IPS-15b (cell line): ENCODE data around the gene CSF1R.

Experiments
- H3K27me3 ChIP-seq: one replicate; pipeline ENCODE4 v1.6.1; 2013; ENCODE audit warnings: low read length; ENCODE audit not compliant: control insufficient read depth, insufficient read depth
- H3K36me3 ChIP-seq: one replicate; pipeline ENCODE4 v1.6.1; 2013; ENCODE audit warnings: low read length; ENCODE audit not compliant: control insufficient read depth, insufficient read depth
- H3K4me1 ChIP-seq: one replicate; pipeline ENCODE4 v1.6.1; 2013; ENCODE audit warnings: mild to moderate bottlenecking, low read length; ENCODE audit not compliant: control insufficient read depth, insufficient read depth
- H3K4me3 ChIP-seq: one replicate; pipeline ENCODE4 v1.5.1; 2013; ENCODE audit warnings: low read depth, low read length
- H3K9ac ChIP-seq: one replicate; pipeline ENCODE4 v1.6.1; 2013; ENCODE audit warnings: low read depth, mild to moderate bottlenecking, low read length
- H3K9me3 ChIP-seq: one replicate; pipeline ENCODE4 v1.6.1; 2013; ENCODE audit warnings: mild to moderate bottlenecking, low read length; ENCODE audit not compliant: control insufficient read depth, insufficient read depth

CSF1R gene

DNA sequence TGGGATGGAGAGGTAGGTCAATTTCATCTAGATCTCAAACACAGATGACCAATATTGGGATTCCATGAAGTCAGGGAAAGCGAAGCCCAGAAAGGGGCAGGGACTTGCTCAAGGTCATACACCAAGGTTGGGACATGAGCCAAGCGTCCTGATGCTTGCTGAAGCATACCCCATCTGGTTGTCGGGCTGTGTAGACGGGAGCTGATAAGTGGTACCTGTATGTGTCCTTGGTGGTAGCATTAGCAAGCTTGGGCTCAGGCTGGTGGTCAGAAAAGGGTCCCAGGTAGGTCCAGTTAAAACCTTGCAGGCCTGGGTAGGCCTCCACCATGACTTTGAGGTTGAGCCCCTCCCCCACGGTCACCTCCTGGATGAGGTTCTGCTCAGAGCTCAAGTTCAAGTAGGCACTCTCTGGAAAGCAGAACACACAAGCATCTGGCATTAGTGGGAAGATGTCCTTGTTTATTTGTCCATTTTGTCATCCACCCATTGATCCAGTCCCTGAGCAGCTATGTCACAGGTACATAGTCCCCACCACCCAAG lies 13.2 kb downstream of the CSF1R start:
- H3K9ac ChIP-seq, result no peak overlapping the region
- no peaks in the 10 kb centered on the region for H3K36me3 ChIP-seq
- H3K27me3 ChIP-seq, result no peaks in the 10 kb centered on the region
- peaks cover 7% of the 10 kb centered on the region for H3K4me1 ChIP-seq
- no peak overlapping the region for H3K4me3 ChIP-seq
- no peaks in the 10 kb centered on the region for H3K9me3 ChIP-seq

GRCh38 chr5:150070821-150071220 lies 15.5 kb downstream of the CSF1R start:
- no peaks in the 10 kb centered on the region for H3K9me3 ChIP-seq
- no peak overlapping the region for H3K4me3 ChIP-seq
- H3K27me3 ChIP-seq, result no peaks in the 10 kb centered on the region
- no peaks in the 10 kb centered on the region for H3K36me3 ChIP-seq
- peaks cover 7% of the 10 kb centered on the region for H3K4me1 ChIP-seq
- H3K9ac ChIP-seq, result no peak overlapping the region

DNA sequence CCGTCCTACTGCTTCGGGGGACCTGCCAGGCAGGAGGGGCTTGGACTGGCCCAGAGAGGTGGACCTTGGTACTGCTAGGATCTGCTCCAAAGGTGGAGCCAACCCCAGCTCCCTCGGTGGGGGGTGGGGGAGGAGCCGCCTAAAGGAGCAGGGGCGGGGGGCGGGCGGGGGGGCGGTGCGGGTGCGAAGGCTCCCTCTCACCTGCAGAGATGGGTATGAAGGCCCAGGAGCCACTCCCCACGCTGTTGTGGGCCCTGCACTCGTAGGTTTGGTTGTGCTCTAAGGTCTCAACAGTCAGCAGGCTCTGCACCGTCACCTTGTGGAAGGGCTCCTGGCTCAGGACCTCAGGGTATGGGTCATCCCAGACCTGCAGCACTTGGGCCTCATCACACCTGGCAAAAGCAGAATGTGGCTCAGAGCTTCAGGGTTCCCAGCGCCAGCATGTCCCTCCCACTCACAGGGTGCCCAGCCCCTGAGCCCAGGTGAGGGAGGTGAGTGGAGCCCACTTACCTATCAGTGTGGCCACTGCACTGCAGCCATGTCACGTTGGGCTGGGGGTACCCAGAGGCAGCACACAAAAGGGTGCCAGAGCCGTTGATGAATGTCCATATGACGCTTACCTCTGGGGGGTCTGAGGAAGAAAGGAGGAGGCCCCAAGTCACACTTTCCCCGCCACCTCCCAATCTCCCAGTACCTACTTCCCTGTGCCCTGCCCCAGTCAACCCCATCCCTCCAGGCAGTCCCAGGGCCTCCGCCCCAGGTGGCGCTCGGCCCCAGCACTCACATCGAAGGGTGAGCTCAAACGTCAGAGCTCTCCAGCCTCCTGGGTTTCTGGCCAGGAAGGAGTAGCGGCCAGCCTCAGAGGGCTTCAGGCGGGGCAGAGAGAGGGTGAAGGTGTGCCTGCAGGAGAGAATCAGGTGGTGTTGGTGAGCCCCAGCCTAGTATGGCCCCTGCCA lies 16.4 kb downstream of the CSF1R start:
- H3K4me1 ChIP-seq, result peaks cover 7% of the 10 kb centered on the region
- no peak overlapping the region for H3K4me3 ChIP-seq
- H3K36me3 ChIP-seq, result no peaks in the 10 kb centered on the region
- no peak overlapping the region for H3K9ac ChIP-seq
- H3K27me3 ChIP-seq, result no peaks in the 10 kb centered on the region
- H3K9me3 ChIP-seq, result no peaks in the 10 kb centered on the region

GRCh38 chr5:150068961-150069645 lies 17.3 kb downstream of the CSF1R start:
- Histone ChIP-seq H3K36me3 (no peaks in the 10 kb centered on the region), H3K4me1 (peaks cover 7% of the 10 kb centered on the region), H3K9me3 (no peaks in the 10 kb centered on the region), H3K4me3 (no peak overlapping the region), H3K27me3 (no peaks in the 10 kb centered on the region), H3K9ac (no peak overlapping the region)

- Histone ChIP-seq H3K4me3 (no peak overlapping the region), H3K36me3 (no peaks in the 10 kb centered on the region), H3K4me1 (peaks cover 7% of the 10 kb centered on the region), H3K9me3 (no peaks in the 10 kb centered on the region), H3K9ac (no peak overlapping the region), H3K27me3 (no peaks in the 10 kb centered on the region)
Observed at GRCh38 chr5:150068472-150068871, 17.9 kb downstream of the CSF1R start.

- no peaks in the 10 kb centered on the region for H3K27me3 ChIP-seq
- no peak overlapping the region for H3K9ac ChIP-seq
- no peaks in the 10 kb centered on the region for H3K9me3 ChIP-seq
- no peak overlapping the region for H3K4me3 ChIP-seq
- H3K36me3 ChIP-seq, result no peaks in the 10 kb centered on the region
- H3K4me1 ChIP-seq, result peaks cover 7% of the 10 kb centered on the region
Observed at GRCh38 chr5:150068071-150068470, 18.3 kb downstream of the CSF1R start.

GRCh38 chr5:150067405-150067960 lies 18.9 kb downstream of the CSF1R start:
- Histone ChIP-seq H3K36me3 (no peaks in the 10 kb centered on the region), H3K9ac (no peak overlapping the region), H3K27me3 (no peaks in the 10 kb centered on the region), H3K4me1 (peaks cover 7% of the 10 kb centered on the region), H3K4me3 (no peak overlapping the region), H3K9me3 (no peaks in the 10 kb centered on the region)

- Histone ChIP-seq H3K4me3 (no peak overlapping the region), H3K4me1 (peaks cover 7% of the 10 kb centered on the region), H3K9me3 (no peaks in the 10 kb centered on the region), H3K9ac (no peak overlapping the region), H3K27me3 (no peaks in the 10 kb centered on the region), H3K36me3 (no peaks in the 10 kb centered on the region)
Observed at GRCh38 chr5:150066901-150067396, 19.4 kb downstream of the CSF1R start.

GRCh38 chr5:150066436-150066835 lies 19.9 kb downstream of the CSF1R start:
- H3K9me3 ChIP-seq, result no peaks in the 10 kb centered on the region
- H3K4me1 ChIP-seq, result peaks cover 7% of the 10 kb centered on the region
- no peaks in the 10 kb centered on the region for H3K27me3 ChIP-seq
- H3K4me3 ChIP-seq, result no peak overlapping the region
- H3K9ac ChIP-seq, result no peak overlapping the region
- H3K36me3 ChIP-seq, result no peaks in the 10 kb centered on the region

DNA sequence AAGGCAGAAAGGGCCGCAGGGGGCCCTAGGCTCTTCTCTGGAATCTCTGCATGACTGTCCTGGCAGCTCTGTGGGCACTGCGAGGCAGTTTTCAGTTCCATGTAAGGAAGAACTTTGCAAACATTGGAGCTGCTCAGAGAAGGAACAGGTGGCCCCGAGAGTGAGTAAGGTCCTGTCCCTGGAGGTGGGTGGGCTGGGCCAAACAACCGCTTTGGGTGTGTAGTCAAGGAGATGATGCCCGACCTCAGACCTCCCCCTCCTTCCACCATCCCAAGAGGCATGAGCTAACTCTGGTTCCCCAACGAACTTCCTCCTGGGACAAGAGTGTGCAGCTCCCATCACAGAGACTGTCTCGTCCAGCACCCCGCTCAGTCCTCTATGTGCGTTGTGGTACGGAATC lies 20.5 kb downstream of the CSF1R start:
- Histone ChIP-seq H3K36me3 (no peaks in the 10 kb centered on the region), H3K9me3 (no peaks in the 10 kb centered on the region), H3K4me3 (no peak overlapping the region), H3K4me1 (peaks cover 7% of the 10 kb centered on the region), H3K27me3 (no peaks in the 10 kb centered on the region), H3K9ac (no peak overlapping the region)

- Histone ChIP-seq H3K4me3 (no peak overlapping the region), H3K9ac (no peak overlapping the region), H3K9me3 (no peaks in the 10 kb centered on the region), H3K27me3 (no peaks in the 10 kb centered on the region), H3K4me1 (peaks cover 7% of the 10 kb centered on the region), H3K36me3 (no peaks in the 10 kb centered on the region)
Observed at GRCh38 chr5:150065346-150065745, 21.0 kb downstream of the CSF1R start.
